Chondrocyte (in vitro differentiated cells): ENCODE results near the gene LIX1L. TPM values are rescaled to one million over a fixed set of nuclear protein-coding genes. Genes with fewer than 3 reads are reported as not detected.

ENCODE experiments used
- DNase-seq: peaks from one replicate; pipeline ENCODE4 v3.0.0; 2021; ENCODE audit warnings: mixed read lengths, low spot score
- H3K27ac Mint-ChIP-seq: one replicate; pipeline ENCODE4 v1.8.0; 2021; ENCODE audit warnings: mild to moderate bottlenecking, moderate library complexity, mixed read lengths; ENCODE audit not compliant: unreplicated experiment
- H3K27me3 Mint-ChIP-seq: 2 replicates; pipeline ENCODE4 v1.8.0; 2021; ENCODE audit warnings: low read depth, mixed read lengths
- H3K36me3 Mint-ChIP-seq: 2 replicates; pipeline ENCODE4 v1.8.0; 2021; ENCODE audit warnings: low read depth, mixed read lengths
- H3K4me1 Mint-ChIP-seq: 2 replicates; pipeline ENCODE4 v1.8.0; 2021; ENCODE audit warnings: low read depth, mild to moderate bottlenecking, mixed read lengths
- H3K4me3 Mint-ChIP-seq: one replicate; pipeline ENCODE4 v1.8.0; 2021; ENCODE audit warnings: mild to moderate bottlenecking, moderate library complexity, mixed read lengths; ENCODE audit not compliant: unreplicated experiment
- H3K9me3 Mint-ChIP-seq: 2 replicates; pipeline ENCODE4 v1.8.0; 2021; ENCODE audit warnings: low read depth, mixed read lengths
- total RNA-seq: library from RNA; stranded (reverse); gene quantifications from 3 replicates; pipeline ENCODE4 v1.2.1, GENCODE V29; 2021
- TF ChIP-seq, protein P1 (sequence below): fragments of 200-600 bp; sonication (generic); IDR thresholded peaks from 2 replicates; pipeline ENCODE4 v1.5.0; 2021; ENCODE audit warnings: antibody characterized with exemption, mild to moderate bottlenecking, moderate library complexity

The LIX1L gene
- total RNA-seq, 1 donor from 2014 or later: 50.3 TPM

DNA sequence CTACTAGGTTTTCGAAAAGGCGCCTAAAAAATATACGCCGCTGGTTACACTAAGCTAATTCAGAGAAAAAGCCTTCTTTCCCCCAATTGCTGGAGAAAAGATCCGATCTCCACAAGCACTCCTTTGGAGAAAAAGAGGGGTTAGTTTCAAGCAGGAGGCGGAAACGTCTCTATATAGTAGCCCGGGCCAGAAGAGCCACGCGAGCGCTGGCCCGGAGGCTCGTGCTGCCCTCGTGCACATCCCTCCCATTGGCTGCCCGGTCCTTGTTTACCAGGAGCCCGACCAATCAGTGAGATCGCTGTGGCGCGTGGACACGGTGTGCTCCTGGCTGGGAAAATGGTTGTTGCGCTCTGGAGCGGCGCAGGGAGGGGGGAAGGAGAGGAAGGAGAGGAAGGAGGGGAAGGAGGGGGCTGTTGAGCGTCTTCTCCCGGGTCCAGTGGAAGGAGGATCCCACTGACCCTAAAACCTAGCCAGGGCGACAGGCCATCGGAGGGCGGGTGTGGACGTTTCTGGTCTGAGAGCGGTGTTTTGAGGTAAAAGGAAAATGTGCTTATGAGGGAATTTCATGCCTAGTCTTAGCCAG lies 38.7 kb upstream of the LIX1L start, which contains the start of gene TXNIP:
TXNIP (minus strand) TSS at position 147 of the 583 bp plus-strand sequence. CDS start 313 bp downstream, outside the sequence.
- no peaks in the 10 kb centered on the region for H3K27me3 Mint-ChIP-seq

DNA sequence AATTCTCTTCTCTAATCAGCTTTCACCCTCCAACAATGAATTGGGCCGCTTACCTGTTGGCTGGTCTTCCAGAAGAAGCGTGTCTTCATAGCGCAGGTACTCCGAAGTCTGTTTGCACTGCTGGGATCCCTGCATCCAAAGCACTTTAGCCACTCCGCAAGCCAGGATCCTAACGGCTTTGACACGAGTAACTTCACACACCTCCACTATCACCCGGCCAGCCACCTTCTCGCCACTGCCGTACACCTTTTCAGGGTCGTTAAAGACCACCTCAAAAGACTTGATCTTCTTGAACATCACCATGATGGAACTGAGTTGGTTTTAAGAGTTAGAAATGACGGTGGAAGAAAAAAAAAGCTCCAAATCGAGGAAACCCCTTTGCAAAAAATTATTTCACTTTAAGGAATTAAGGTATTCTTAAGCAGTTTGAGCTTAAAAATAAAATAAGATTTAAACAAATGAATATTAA lies 38.2 kb upstream of the LIX1L start:
- Mint-ChIP-seq H3K36me3 (peaks cover 14% of the 10 kb centered on the region), H3K4me3 (peak overlapping the region; percentile 80), H3K27ac (peak overlapping the region; percentile 86), H3K9me3 (no peaks in the 10 kb centered on the region), H3K4me1 (peaks cover 47% of the 10 kb centered on the region), H3K27me3 (no peaks in the 10 kb centered on the region)
- TF ChIP-seq, protein P1, sequence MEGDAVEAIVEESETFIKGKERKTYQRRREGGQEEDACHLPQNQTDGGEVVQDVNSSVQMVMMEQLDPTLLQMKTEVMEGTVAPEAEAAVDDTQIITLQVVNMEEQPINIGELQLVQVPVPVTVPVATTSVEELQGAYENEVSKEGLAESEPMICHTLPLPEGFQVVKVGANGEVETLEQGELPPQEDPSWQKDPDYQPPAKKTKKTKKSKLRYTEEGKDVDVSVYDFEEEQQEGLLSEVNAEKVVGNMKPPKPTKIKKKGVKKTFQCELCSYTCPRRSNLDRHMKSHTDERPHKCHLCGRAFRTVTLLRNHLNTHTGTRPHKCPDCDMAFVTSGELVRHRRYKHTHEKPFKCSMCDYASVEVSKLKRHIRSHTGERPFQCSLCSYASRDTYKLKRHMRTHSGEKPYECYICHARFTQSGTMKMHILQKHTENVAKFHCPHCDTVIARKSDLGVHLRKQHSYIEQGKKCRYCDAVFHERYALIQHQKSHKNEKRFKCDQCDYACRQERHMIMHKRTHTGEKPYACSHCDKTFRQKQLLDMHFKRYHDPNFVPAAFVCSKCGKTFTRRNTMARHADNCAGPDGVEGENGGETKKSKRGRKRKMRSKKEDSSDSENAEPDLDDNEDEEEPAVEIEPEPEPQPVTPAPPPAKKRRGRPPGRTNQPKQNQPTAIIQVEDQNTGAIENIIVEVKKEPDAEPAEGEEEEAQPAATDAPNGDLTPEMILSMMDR: no peak
- no peak for DNase-seq

More for the DNA sequence above, 38.7 kb upstream of the LIX1L start, which contains the start of gene TXNIP:
- peak within 1 kb of the TSS; percentile 80 for H3K4me3 Mint-ChIP-seq
- H3K27ac Mint-ChIP-seq: peak within 1 kb of the TSS; percentile 98
- H3K4me1 Mint-ChIP-seq: peaks cover 50% of the 10 kb centered on the region
- peaks cover 14% of the 10 kb centered on the region for H3K36me3 Mint-ChIP-seq
- TF ChIP-seq, protein P1: no peak
- H3K9me3 Mint-ChIP-seq: no peaks in the 10 kb centered on the region
- DNase-seq: peak; percentile 98

DNA sequence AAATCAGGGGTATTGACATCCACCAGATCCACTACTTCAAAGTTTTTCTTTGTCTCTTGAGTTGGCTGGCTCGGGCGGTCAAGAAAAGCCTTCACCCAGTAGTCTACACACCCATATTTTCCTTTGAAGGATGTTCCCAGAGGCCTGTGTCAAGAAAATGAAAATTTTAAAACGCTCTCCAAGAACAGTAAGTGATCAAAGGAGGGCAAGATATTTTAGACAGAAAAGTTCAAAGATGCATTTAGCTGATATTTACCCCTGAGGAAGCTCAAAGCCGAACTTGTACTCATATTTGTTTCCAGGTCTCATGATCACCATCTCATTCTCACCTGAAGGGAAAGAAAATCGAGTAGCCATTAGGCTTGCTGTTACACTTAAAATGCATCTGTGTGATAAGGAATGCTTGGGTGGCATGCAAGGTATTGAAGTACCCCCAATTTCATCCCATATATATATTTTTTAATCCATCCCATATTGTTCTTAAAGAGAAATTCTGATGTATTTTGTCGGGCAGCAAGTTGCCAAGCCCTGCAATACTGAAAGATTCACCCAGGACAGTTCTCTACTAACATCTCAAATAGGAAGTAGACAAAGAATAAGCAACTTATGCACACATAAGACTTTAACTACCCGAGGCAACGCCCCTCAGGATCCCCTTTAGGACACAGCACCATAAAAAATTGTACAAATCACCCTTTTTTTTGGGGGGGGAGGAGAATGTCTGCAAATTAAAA lies 37.5 kb upstream of the LIX1L start:
- H3K27me3 Mint-ChIP-seq: no peaks in the 10 kb centered on the region
- H3K27ac Mint-ChIP-seq: no peak overlapping the region
- peak overlapping the region; percentile 80 for H3K4me3 Mint-ChIP-seq
- peaks cover 14% of the 10 kb centered on the region for H3K36me3 Mint-ChIP-seq
- H3K4me1 Mint-ChIP-seq: peaks cover 47% of the 10 kb centered on the region
- TF ChIP-seq, protein P1: no peak
- H3K9me3 Mint-ChIP-seq: no peaks in the 10 kb centered on the region
- no peak for DNase-seq

DNA sequence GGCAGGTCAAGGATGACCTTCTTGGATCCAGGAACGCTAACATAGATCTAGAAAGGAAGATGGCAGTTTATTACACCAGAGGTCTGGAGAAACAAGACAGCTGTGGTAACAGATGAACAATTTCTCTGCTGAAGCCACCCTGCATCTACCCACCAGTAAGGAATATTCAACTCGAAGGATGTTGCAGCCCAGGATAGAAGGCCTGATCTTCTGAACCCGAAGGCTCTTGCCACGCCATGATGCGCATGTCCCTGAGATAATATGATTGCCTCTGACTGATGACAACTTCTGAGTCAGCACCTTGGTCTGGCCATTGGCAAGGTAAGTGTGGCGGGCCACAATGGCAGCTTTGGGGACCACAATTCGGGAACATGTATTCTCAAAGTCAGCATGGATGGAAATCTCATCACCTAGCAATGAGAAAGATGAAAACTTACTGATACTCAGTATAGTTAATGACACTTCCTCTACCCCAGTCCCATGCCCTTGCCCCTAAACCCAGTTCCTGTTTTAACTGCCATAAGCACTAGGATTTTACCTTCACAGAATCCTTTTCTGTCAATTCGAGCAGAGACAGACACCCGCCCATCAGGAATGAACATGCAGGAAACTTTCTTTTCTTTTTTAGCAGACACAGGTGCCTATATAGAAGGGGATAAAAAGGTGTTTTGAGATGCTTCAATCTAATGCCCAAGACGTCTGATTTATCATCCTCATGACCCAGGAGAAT lies 36.7 kb upstream of the LIX1L start:
- no peaks in the 10 kb centered on the region for H3K9me3 Mint-ChIP-seq
- H3K4me3 Mint-ChIP-seq: peak overlapping the region; percentile 80
- DNase-seq: no peak
- H3K4me1 Mint-ChIP-seq: peaks cover 47% of the 10 kb centered on the region
- H3K36me3 Mint-ChIP-seq: peaks cover 14% of the 10 kb centered on the region
- no peak overlapping the region for H3K27ac Mint-ChIP-seq
- TF ChIP-seq, protein P1: no peak
- no peaks in the 10 kb centered on the region for H3K27me3 Mint-ChIP-seq
